ENCODE measurements around the gene CDK5RAP2.

GRCh38 chr9:120524038-120524437, 55.9 kb downstream of the CDK5RAP2 start:
- TF ChIP-seq, protein P1, sequence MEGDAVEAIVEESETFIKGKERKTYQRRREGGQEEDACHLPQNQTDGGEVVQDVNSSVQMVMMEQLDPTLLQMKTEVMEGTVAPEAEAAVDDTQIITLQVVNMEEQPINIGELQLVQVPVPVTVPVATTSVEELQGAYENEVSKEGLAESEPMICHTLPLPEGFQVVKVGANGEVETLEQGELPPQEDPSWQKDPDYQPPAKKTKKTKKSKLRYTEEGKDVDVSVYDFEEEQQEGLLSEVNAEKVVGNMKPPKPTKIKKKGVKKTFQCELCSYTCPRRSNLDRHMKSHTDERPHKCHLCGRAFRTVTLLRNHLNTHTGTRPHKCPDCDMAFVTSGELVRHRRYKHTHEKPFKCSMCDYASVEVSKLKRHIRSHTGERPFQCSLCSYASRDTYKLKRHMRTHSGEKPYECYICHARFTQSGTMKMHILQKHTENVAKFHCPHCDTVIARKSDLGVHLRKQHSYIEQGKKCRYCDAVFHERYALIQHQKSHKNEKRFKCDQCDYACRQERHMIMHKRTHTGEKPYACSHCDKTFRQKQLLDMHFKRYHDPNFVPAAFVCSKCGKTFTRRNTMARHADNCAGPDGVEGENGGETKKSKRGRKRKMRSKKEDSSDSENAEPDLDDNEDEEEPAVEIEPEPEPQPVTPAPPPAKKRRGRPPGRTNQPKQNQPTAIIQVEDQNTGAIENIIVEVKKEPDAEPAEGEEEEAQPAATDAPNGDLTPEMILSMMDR (optimal IDR thresholded peaks at IDR 0.05 in 1 of 3, IDR thresholded peaks at IDR 0.05 in 1 of 3, conservative IDR thresholded peaks at IDR 0.05 in 1 of 3; ENCODE audit: extremely low read depth in 1 of 3, insufficient read depth in 2 of 3, low read length in 3 of 3), result no peak
- TF ChIP-seq EZH2 (IDR thresholded peaks at IDR 0.05; ENCODE audit: low read length), result no peak
